Measurements from ENCODE around the gene AFG3L2. TPM values are rescaled to one million over a fixed set of nuclear protein-coding genes. Genes with fewer than 3 reads are reported as not detected.

AFG3L2 gene
- total and polyA plus RNA-seq, 2 of the 8 experiments (the other 6 are each of a cell fraction or from before 2014, with no cell fraction given): 29.7 to 84.8 TPM

GRCh38 chr18:12417687-12418086, 40.7 kb upstream of the AFG3L2 start:
- H4K5ac ChIP-seq (ENCODE audit: insufficient read length, low read depth, low read length): no peak overlapping the region
- FAIRE-seq (no peak), DNase-seq (ENCODE audit: low read depth in 1 of 2, low spot score in 2 of 2) (no peak)
- no peaks in the 10 kb centered on the region for H3K9me3 ChIP-seq (ENCODE audit: insufficient read depth in 2 of 2, low read depth in 1 of 2, low read length in 1 of 2)
- H3K79me1 ChIP-seq (ENCODE audit: low read depth, low read length): no peaks in the 10 kb centered on the region
- H2BK12ac ChIP-seq (ENCODE audit: low read depth, low read length): no peak overlapping the region
- H2BK15ac ChIP-seq (ENCODE audit: low read length): no peak overlapping the region
- peaks cover 5% of the 10 kb centered on the region; the same call in 1 of the 2 replicates for H3K23me2 ChIP-seq (ENCODE audit: low read depth, low read length)
- no peak overlapping the region for H3K18ac ChIP-seq (ENCODE audit: extremely low read depth, low read length)
- no peak overlapping the region for H3K27ac ChIP-seq (ENCODE audit: low read depth, low read length)
- ChIA-PET POLR2A (ENCODE audit: partially characterized antibody) (interaction anchor here (0.6 to 1.3 kb wide), 2 partner anchors 10 kb away, joined by 4 to 6 read pairs; partner anchors contain the start of gene PRELID3A), CTCF (ENCODE audit: partially characterized antibody) (no interaction called here)
- no peak overlapping the region for H3K4ac ChIP-seq (replicated peaks; ENCODE audit: insufficient read length, low read depth, low read length)
- TF ChIP-seq BACH1 (IDR thresholded peaks at IDR 0.05; ENCODE audit: low read length) (no peak), POLR2AphosphoS5 (IDR thresholded peaks at IDR 0.05; ENCODE audit: low read depth, low read length) (no peak), MAX (IDR thresholded peaks at IDR 0.05) (no peak), ASH2L (IDR thresholded peaks at IDR 0.05; ENCODE audit: low read length) (no peak), SAP30 (IDR thresholded peaks at IDR 0.05; ENCODE audit: insufficient read depth, insufficient replicate concordance, low read length) (no peak), CREB1 (IDR thresholded peaks at IDR 0.05) (no peak), TAF7 (optimal IDR thresholded peaks at IDR 0.05; ENCODE audit: borderline replicate concordance, low read depth, low read length) (no peak)
- no peak overlapping the region for H3K4me2 ChIP-seq (ENCODE audit: insufficient read depth in 1 of 2, low read depth in 2 of 2, low read length in 2 of 2)
- H3K9ac ChIP-seq (replicated peaks in 1 of 4; ENCODE audit: extremely low read depth in 1 of 4, low read depth in 3 of 4, low read length in 3 of 4): no peak overlapping the region
- H3K14ac ChIP-seq (ENCODE audit: insufficient read length): no peak overlapping the region
- H2AK5ac ChIP-seq (ENCODE audit: low read depth, low read length): no peak overlapping the region
- H2AFZ ChIP-seq (ENCODE audit: low read length): no peak overlapping the region
- H3K4me3 ChIP-seq (ENCODE audit: extremely low read depth in 1 of 4, insufficient read depth in 2 of 4, low read depth in 3 of 4, low read length in 4 of 4): no peak overlapping the region
- no peak overlapping the region for H4K91ac ChIP-seq (replicated peaks; ENCODE audit: insufficient read length, low read length)
- no peak overlapping the region for H2BK120ac ChIP-seq (replicated peaks; ENCODE audit: low read depth, low read length)
- peaks cover 0 to 2% (median 0%) of the 10 kb centered on the region in 4 experiments; a peak in 1 of 8 replicates for H3K36me3 ChIP-seq (ENCODE audit: control insufficient read depth in 2 of 4, insufficient read depth in 4 of 4, low read length in 3 of 4)
- WGBS, 2 experiments (ENCODE audit: extremely low coverage in 1 of 2, insufficient coverage in 1 of 2, insufficient read length in 1 of 2, insufficient replicate concordance in 2 of 2, low coverage in 1 of 2, low lambda C conversion rate in 2 of 2, missing lambda C conversion rate in 1 of 2): 80% methylated on average over 4 of the region's 4 CpGs; no CpG with 5 or more reads in 1 of the 2 experiments
- no peak overlapping the region for H2BK20ac ChIP-seq (ENCODE audit: low read length)
- peaks cover 0 to 15% (median 8%) of the 10 kb centered on the region in 4 experiments; a peak in 5 of 7 replicates for H3K4me1 ChIP-seq (replicated peaks in 1 of 4; ENCODE audit: control insufficient read depth in 3 of 4, insufficient read depth in 4 of 4, low read length in 3 of 4)
- H2BK5ac ChIP-seq (ENCODE audit: low read depth, low read length): no peak overlapping the region
- H3K79me2 ChIP-seq (ENCODE audit: control insufficient read depth in 1 of 2, insufficient read depth in 2 of 2, low read length in 2 of 2): no peaks in the 10 kb centered on the region
- no peaks in the 10 kb centered on the region for H4K20me1 ChIP-seq (replicated peaks in 1 of 2; ENCODE audit: control insufficient read depth in 1 of 2, insufficient read depth in 2 of 2, low read length in 2 of 2)
- H3K56ac ChIP-seq (replicated peaks; ENCODE audit: insufficient read length, low read depth, low read length): no peak overlapping the region
- H4K8ac ChIP-seq (ENCODE audit: extremely low read depth, insufficient read depth, low read length): no peak overlapping the region
- H3K27me3 ChIP-seq (replicated peaks in 1 of 4; ENCODE audit: control insufficient read depth in 3 of 4, extremely low read depth in 1 of 4, insufficient read depth in 3 of 4, low read length in 3 of 4): no peaks in the 10 kb centered on the region
- H3K23ac ChIP-seq (ENCODE audit: insufficient read length): no peak overlapping the region

Measured in H1 (cell line).